Activated CD4-positive, alpha-beta memory T cell treated with anti-CD3 and anti-CD28 coated beads for 36 hours (primary cell): ENCODE data around the gene CELF4. TPM values are rescaled to one million over a fixed set of nuclear protein-coding genes. Genes with fewer than 3 reads are reported as not detected.

Experiments used
- CTCF ChIA-PET: fragments of 350-600 bp; sonication (Branson Sonifier 250); formaldehyde crosslinking; loops from one replicate; lab custom pipeline; 2021; ENCODE audit warnings: antibody characterized with exemption, inconsistent platforms; lab: Charles Lee
- POLR2A ChIA-PET: fragments of 350-600 bp; sonication (Branson Sonifier 250); formaldehyde crosslinking; loops from one replicate; lab custom pipeline; 2021; ENCODE audit warnings: antibody characterized with exemption; lab: Charles Lee
- DNase-seq: peaks from one replicate; pipeline ENCODE4 v3.0.0-alpha.2; 2020
- H3K27ac Mint-ChIP-seq: one replicate; pipeline ENCODE4 v1.8.0; 2021; ENCODE audit warnings: mixed read lengths
- H3K27me3 Mint-ChIP-seq: one replicate; pipeline ENCODE4 v1.8.0; 2021; ENCODE audit warnings: mixed read lengths
- H3K36me3 Mint-ChIP-seq: one replicate; pipeline ENCODE4 v1.8.0; 2021; ENCODE audit warnings: mixed read lengths
- H3K4me1 Mint-ChIP-seq: one replicate; pipeline ENCODE4 v1.8.0; 2021; ENCODE audit warnings: low read depth, mixed read lengths
- H3K4me3 Mint-ChIP-seq: one replicate; pipeline ENCODE4 v1.8.0; 2021; ENCODE audit warnings: mild to moderate bottlenecking, mixed read lengths
- H3K9me3 Mint-ChIP-seq: one replicate; pipeline ENCODE4 v1.8.0; 2021; ENCODE audit warnings: mixed read lengths
- intact Hi-C: fragments of 100-400 bp; cut with micrococcal nuclease; formaldehyde crosslinking; loops from one replicate; pipeline ENCODE4 v1.15.1; 2023
- total RNA-seq, 2 experiments: library from RNA; stranded (reverse); gene quantifications; one replicate each; pipeline ENCODE4 v1.2.3, GENCODE V29; 2021

CELF4 gene
- total RNA-seq, 2 experiments from 2014 or later: not detected

DNA sequence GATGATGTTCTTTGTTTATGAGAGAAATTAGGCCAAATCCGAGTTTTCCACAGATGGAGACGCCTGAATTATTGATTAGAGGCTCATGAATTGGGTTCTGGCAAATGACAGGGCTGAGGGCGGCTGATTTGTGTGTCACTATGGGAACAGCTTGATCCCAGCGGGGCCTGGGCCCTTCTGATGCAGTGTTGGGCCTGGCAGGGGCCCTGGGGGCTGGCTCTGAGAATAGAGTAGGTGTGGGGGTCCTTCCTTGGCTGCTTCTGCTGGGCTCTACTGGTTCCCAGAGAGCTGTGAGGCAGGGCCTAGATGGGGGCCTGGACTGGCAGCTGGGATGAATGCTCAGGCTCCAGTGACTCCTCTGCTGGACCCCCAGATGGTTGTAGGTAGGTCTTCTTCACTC is 164.8 kb downstream of the CELF4 start:
- H3K9me3 Mint-ChIP-seq: no peaks in the 10 kb centered on the region
- no peak overlapping the region for H3K4me3 Mint-ChIP-seq
- H3K36me3 Mint-ChIP-seq: no peaks in the 10 kb centered on the region
- no peak overlapping the region for H3K27ac Mint-ChIP-seq
- intact Hi-C loops: no loop called here
- CTCF ChIA-PET: no interaction called here
- POLR2A ChIA-PET: no interaction called here
- H3K27me3 Mint-ChIP-seq: peaks cover 3% of the 10 kb centered on the region
- H3K4me1 Mint-ChIP-seq: no peaks in the 10 kb centered on the region
- no peak for DNase-seq

DNA sequence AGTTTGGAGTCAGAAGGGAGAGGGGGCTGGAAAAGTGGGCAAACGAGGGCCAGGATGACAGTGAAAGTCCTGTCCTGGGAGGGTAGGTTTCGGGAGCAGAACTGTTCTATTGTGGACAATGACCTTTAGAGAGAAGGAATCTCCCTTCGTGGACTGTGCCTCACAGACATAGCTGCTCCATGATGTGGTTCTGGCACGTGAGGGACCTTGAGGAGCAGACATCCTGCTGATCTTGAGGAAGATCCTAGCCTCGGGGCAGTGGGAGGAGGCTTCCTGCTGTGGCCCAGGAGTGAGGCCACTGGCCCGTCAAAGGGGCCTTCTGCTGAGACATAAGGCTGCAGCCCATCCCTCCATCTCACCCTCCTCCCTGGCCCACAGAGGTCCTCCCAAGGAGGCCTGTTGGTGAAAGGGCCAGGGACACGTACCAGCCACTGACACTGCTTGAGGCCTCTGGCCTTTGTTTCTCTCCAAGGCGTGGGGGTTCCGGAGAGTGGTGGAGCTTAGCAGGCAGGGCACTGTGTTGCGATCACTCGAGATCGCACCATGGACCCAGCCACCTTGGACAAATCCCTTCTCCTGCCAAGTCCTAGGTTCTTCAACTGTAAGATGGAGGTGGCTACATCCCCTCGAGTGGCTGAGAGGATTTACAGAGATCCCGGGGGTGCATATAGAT is 167.2 kb downstream of the CELF4 start:
- H3K27me3 Mint-ChIP-seq: peaks cover 12% of the 10 kb centered on the region
- intact Hi-C loops: no loop called here
- H3K4me1 Mint-ChIP-seq: no peaks in the 10 kb centered on the region
- no peak for DNase-seq
- H3K27ac Mint-ChIP-seq: no peak overlapping the region
- H3K36me3 Mint-ChIP-seq: no peaks in the 10 kb centered on the region
- ChIA-PET POLR2A (no interaction called here), CTCF (no interaction called here)
- no peaks in the 10 kb centered on the region for H3K9me3 Mint-ChIP-seq
- no peak overlapping the region for H3K4me3 Mint-ChIP-seq

DNA sequence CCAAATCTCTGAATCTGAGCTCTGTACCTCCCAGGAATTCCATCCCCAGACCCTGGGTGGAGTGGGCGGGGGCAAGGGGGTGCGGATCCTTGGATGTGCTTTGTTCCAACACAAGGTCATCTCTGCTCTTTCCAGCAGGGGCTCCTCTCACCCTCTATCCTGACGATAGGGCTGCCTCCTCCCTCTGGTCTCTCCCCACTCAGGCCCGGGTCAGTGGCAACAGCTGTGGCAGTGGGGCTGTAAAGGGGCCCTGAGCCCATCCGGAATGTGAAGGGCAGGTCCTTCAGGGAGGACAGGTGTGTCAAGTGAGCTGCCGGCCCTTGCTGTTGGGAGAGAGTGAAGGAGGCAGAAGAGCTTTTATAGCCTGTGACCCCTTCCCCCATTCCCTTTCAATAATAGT is 167.8 kb downstream of the CELF4 start:
- CTCF ChIA-PET: no interaction called here
- POLR2A ChIA-PET: no interaction called here
- intact Hi-C loops: no loop called here

GRCh38 chr18:37396971-37397720 is 168.5 kb downstream of the CELF4 start:
- ChIA-PET POLR2A (no interaction called here), CTCF (no interaction called here)
- Mint-ChIP-seq H3K9me3 (no peaks in the 10 kb centered on the region), H3K4me3 (no peak overlapping the region), H3K27me3 (peaks cover 20% of the 10 kb centered on the region), H3K4me1 (no peaks in the 10 kb centered on the region), H3K27ac (no peak overlapping the region), H3K36me3 (no peaks in the 10 kb centered on the region)
- no peak for DNase-seq
- intact Hi-C loops: no loop called here

More for the DNA sequence above, 167.8 kb downstream of the CELF4 start:
- Mint-ChIP-seq H3K9me3 (no peaks in the 10 kb centered on the region), H3K4me3 (no peak overlapping the region), H3K27me3 (peaks cover 18% of the 10 kb centered on the region), H3K36me3 (no peaks in the 10 kb centered on the region), H3K27ac (no peak overlapping the region), H3K4me1 (no peaks in the 10 kb centered on the region)
- no peak for DNase-seq

DNA sequence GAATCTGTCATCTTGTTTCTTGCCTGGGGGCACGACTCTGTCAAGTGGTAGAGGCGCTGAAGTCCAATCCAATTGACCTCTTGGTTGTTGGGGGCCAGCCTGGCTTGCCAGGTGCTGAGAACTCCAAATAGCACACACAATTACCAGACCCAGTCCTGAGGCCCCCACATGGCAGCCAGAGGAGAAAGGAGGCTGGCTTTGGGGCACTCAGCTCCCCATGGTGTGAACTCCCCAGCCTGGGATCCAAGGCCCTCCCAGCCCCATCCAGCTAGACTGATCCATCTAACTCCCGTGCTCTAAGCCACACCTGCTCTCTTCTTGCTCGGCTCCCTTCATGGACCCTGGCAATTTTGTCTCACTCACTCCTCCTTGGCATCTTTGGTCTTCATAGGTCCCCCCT is 170.0 kb downstream of the CELF4 start:
- no peaks in the 10 kb centered on the region for H3K4me1 Mint-ChIP-seq
- H3K27me3 Mint-ChIP-seq: peaks cover 20% of the 10 kb centered on the region
- POLR2A ChIA-PET: no interaction called here
- DNase-seq: no peak
- intact Hi-C loops: no loop called here
- H3K4me3 Mint-ChIP-seq: no peak overlapping the region
- H3K36me3 Mint-ChIP-seq: no peaks in the 10 kb centered on the region
- CTCF ChIA-PET: no interaction called here
- H3K9me3 Mint-ChIP-seq: no peaks in the 10 kb centered on the region
- no peak overlapping the region for H3K27ac Mint-ChIP-seq

DNA sequence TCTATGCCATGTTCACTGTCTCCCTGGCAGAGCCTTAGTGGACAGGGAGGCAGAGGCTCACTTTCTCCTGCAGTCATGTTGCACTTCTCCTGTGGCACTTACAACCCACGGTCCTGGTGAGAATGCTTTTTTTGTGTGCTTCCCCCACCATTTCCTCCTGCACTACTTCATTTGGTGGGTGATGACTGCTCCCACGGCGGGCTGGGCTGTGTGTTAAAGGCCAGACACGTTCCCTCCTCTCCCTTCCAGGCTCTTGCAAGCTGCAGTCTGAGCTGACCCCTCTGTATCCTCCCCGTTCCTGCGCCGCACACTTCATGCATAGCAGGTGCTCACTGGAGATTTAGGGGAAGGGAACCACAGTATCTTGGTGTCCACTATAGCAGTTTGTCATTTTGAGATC is 170.5 kb downstream of the CELF4 start:
- H3K4me3 Mint-ChIP-seq: no peak overlapping the region
- H3K27me3 Mint-ChIP-seq: peaks cover 20% of the 10 kb centered on the region
- no peak overlapping the region for H3K27ac Mint-ChIP-seq
- no peaks in the 10 kb centered on the region for H3K36me3 Mint-ChIP-seq
- no peaks in the 10 kb centered on the region for H3K9me3 Mint-ChIP-seq
- CTCF ChIA-PET: no interaction called here
- intact Hi-C loops: no loop called here
- H3K4me1 Mint-ChIP-seq: no peaks in the 10 kb centered on the region
- no peak for DNase-seq
- POLR2A ChIA-PET: no interaction called here

- Mint-ChIP-seq H3K27ac (no peak overlapping the region), H3K4me3 (no peak overlapping the region), H3K9me3 (peaks cover 1% of the 10 kb centered on the region), H3K36me3 (no peaks in the 10 kb centered on the region), H3K27me3 (peaks cover 20% of the 10 kb centered on the region), H3K4me1 (no peaks in the 10 kb centered on the region)
- no peak for DNase-seq
- ChIA-PET POLR2A (no interaction called here), CTCF (interaction anchor here (0.8 kb wide), 1 partner anchor 9 kb away, joined by 4 read pairs; no protein-coding TSS in a partner anchor)
- intact Hi-C loops: no loop called here
Measured at GRCh38 chr18:37394610-37394965, 171.0 kb downstream of the CELF4 start.

DNA sequence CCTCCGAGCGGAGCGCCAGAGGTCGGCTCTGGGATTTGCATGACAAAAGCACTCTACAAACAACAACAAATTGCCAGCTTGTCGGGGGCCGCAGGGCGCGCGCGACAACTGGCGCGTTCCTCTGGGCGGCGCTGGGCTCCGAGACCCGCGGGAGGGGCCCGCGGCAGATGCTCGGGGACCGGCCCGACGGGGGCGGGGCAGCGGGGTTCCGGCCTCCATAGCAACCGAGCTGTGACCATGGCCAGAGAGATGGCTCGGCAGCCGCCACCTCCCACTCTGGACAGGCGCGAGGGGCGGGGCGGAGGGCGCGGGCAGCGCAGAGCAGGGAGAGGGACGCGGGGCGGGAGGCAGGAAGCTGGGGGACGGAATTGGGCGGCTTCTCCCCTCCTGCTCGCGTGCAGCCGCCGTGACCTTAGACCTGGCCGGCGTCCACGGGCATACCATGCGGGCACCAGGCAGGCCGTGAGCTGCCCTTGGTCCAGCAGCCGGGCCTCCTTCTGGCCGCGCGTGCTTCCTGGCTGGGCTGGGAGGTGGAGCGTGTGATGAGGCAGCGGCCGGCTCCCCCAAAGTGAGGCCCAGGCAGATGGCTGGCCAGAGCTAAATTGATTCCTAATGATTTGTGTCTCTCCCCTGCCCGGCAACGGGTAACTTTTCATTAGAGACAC is 171.5 kb downstream of the CELF4 start:
- Mint-ChIP-seq H3K27me3 (peaks cover 20% of the 10 kb centered on the region), H3K27ac (no peak overlapping the region), H3K4me1 (no peaks in the 10 kb centered on the region), H3K9me3 (peaks cover 2% of the 10 kb centered on the region), H3K4me3 (no peak overlapping the region), H3K36me3 (no peaks in the 10 kb centered on the region)
- ChIA-PET POLR2A (no interaction called here), CTCF (interaction anchor here (0.8 kb wide), 1 partner anchor 8 kb away, joined by 4 read pairs; no protein-coding TSS in a partner anchor)
- no peak for DNase-seq
- intact Hi-C loops: no loop called here

GRCh38 chr18:37393221-37393827 is 172.3 kb downstream of the CELF4 start:
- Mint-ChIP-seq H3K36me3 (no peaks in the 10 kb centered on the region), H3K9me3 (peaks cover 2% of the 10 kb centered on the region), H3K4me1 (no peaks in the 10 kb centered on the region), H3K27me3 (peaks cover 20% of the 10 kb centered on the region), H3K4me3 (no peak overlapping the region), H3K27ac (no peak overlapping the region)
- intact Hi-C loops: no loop called here
- ChIA-PET POLR2A (no interaction called here), CTCF (no interaction called here)
- DNase-seq: no peak

- DNase-seq: no peak
- intact Hi-C loops: no loop called here
- ChIA-PET CTCF (interaction anchor here (1.8 kb wide), 1 partner anchor 145 kb away, joined by 4 read pairs; no protein-coding TSS in a partner anchor), POLR2A (no interaction called here)
- no peak overlapping the region for H3K4me3 Mint-ChIP-seq
- no peak overlapping the region for H3K27ac Mint-ChIP-seq
- no peaks in the 10 kb centered on the region for H3K4me1 Mint-ChIP-seq
- peaks cover 20% of the 10 kb centered on the region for H3K27me3 Mint-ChIP-seq
- H3K9me3 Mint-ChIP-seq: peaks cover 2% of the 10 kb centered on the region
- no peaks in the 10 kb centered on the region for H3K36me3 Mint-ChIP-seq
Measured at GRCh38 chr18:37392648-37393047, 172.9 kb downstream of the CELF4 start.

DNA sequence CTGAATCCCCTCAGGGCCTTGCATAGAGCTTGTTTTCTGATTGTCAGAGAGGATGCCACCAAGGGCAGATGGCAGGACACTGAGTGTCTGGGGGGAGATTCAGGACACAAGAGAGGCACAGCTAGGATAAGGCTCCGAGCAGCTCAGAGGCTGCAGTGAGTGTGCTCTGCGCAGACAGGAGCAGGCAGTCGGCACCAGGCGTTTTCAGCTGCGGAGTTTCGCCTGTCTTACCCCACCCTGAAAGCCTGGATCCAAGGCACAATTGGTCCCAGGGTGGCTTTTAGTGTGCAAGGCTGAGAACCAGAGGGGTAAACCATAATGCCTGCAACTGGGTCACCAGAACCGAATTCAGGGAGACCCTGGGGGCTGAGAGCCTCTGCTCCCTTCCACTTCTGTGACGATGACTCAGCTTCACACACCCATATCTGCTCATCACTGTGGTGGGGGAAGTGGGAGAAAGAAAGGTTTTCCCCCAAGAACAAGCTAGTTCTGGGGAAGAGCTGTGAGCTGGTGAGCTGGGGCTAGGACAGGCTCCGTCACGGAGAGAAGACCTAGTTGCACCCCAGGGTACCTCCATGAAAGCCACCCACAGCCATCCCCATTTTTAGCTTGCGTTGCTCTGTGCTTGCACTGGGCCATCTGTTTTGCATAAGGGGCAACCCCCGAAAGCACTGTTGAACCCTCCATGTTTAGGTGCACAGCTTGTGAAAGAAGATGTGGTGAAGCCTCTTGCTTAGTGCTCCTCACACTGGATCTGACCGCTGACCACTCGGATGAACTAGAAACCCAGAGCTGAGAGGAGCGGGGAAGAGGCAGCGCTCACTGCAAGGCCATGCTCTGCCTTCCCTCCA is 173.7 kb downstream of the CELF4 start:
- Mint-ChIP-seq H3K4me1 (no peaks in the 10 kb centered on the region), H3K36me3 (no peaks in the 10 kb centered on the region)
- POLR2A ChIA-PET: no interaction called here

More for the DNA sequence above, 173.7 kb downstream of the CELF4 start:
- H3K4me3 Mint-ChIP-seq: no peak overlapping the region
- peaks cover 2% of the 10 kb centered on the region for H3K9me3 Mint-ChIP-seq
- no peak for DNase-seq
- peaks cover 20% of the 10 kb centered on the region for H3K27me3 Mint-ChIP-seq
- H3K27ac Mint-ChIP-seq: no peak overlapping the region
- CTCF ChIA-PET: interaction anchor here (1.8 kb wide), 1 partner anchor 146 kb away, joined by 4 read pairs; no protein-coding TSS in a partner anchor
- intact Hi-C loops: no loop called here
